Choroid plexus epithelial cell (primary cell): Measurements from ENCODE around the gene IL1RAP.

ENCODE experiments used
- DNase-seq: peaks from one replicate; pipeline ENCODE4 v3.0.0-alpha.2; 2010; ENCODE audit warnings: low read depth
- H3K4me3 ChIP-seq: 2 replicates; pipeline ENCODE4 v1.5.1; 2011; ENCODE audit warnings: low read depth, mild to moderate bottlenecking, control low read depth, low read length, moderate library complexity
- CTCF ChIP-seq: conservative IDR thresholded peaks from 2 replicates; pipeline ENCODE4 v1.5.1; 2011; ENCODE audit warnings: low read depth, mild to moderate bottlenecking, control low read depth, inconsistent platforms, low read length, moderate library complexity

The IL1RAP gene

GRCh38 chr3:190582667-190583066, 68.8 kb downstream of the IL1RAP start:
- TF ChIP-seq CTCF: no peak
- no peak for DNase-seq
- H3K4me3 ChIP-seq: no peak overlapping the region

- DNase-seq: peak; percentile 94
- no peak for TF ChIP-seq CTCF
- H3K4me3 ChIP-seq: no peak overlapping the region
Measured at GRCh38 chr3:190585805-190586630, 72.1 kb downstream of the IL1RAP start.

GRCh38 chr3:190586631-190587011, 72.7 kb downstream of the IL1RAP start:
- DNase-seq: peak; percentile 65
- H3K4me3 ChIP-seq: no peak overlapping the region
- TF ChIP-seq CTCF: no peak

GRCh38 chr3:190588570-190588969, 74.7 kb downstream of the IL1RAP start:
- H3K4me3 ChIP-seq: no peak overlapping the region
- DNase-seq: no peak
- TF ChIP-seq CTCF: no peak

GRCh38 chr3:190589326-190589725, 75.4 kb downstream of the IL1RAP start:
- TF ChIP-seq CTCF: no peak
- no peak for DNase-seq
- H3K4me3 ChIP-seq: no peak overlapping the region

GRCh38 chr3:190591080-190591479, 77.2 kb downstream of the IL1RAP start:
- TF ChIP-seq CTCF: no peak
- DNase-seq: no peak
- H3K4me3 ChIP-seq: no peak overlapping the region

- H3K4me3 ChIP-seq: no peak overlapping the region
- no peak for DNase-seq
- TF ChIP-seq CTCF: no peak
Measured at GRCh38 chr3:190593075-190593474, 79.2 kb downstream of the IL1RAP start.
